ENCODE measurements around the gene TRRAP.

Gene TRRAP

GRCh38 chr7:98956469-98956868 is 78.1 kb downstream of the TRRAP start:
- no peak for DNase-seq

- no peak for DNase-seq
Measured at GRCh38 chr7:98956937-98957336, 78.6 kb downstream of the TRRAP start.

- no peak for DNase-seq
Measured at GRCh38 chr7:98957766-98958165, 79.4 kb downstream of the TRRAP start.

GRCh38 chr7:98958968-98959367 is 80.6 kb downstream of the TRRAP start:
- DNase-seq, result no peak

- no peak for DNase-seq
Measured at GRCh38 chr7:98963305-98963704, 85.0 kb downstream of the TRRAP start.

GRCh38 chr7:98964596-98964995 is 86.3 kb downstream of the TRRAP start:
- no peak for DNase-seq

GRCh38 chr7:98968621-98969020 is 90.3 kb downstream of the TRRAP start:
- no peak for DNase-seq

- DNase-seq, result no peak
Measured at GRCh38 chr7:98969386-98969785, 91.1 kb downstream of the TRRAP start.

- no peak for DNase-seq
Measured at GRCh38 chr7:98970016-98970615, 91.8 kb downstream of the TRRAP start.

- DNase-seq, result no peak
Measured at GRCh38 chr7:98970805-98971204, 92.5 kb downstream of the TRRAP start.

GRCh38 chr7:98974205-98974604 is 95.9 kb downstream of the TRRAP start:
- no peak for DNase-seq

- no peak for DNase-seq
Measured at GRCh38 chr7:98974906-98975816, 96.8 kb downstream of the TRRAP start.

- no peak for DNase-seq
Measured at GRCh38 chr7:98976396-98977185, 98.3 kb downstream of the TRRAP start.

GRCh38 chr7:98978672-98979071 is 100.3 kb downstream of the TRRAP start:
- no peak for DNase-seq

- no peak for DNase-seq
Measured at GRCh38 chr7:98981701-98982100, 103.4 kb downstream of the TRRAP start.

- no peak for DNase-seq
Measured at GRCh38 chr7:98982686-98983085, 104.4 kb downstream of the TRRAP start.

GRCh38 chr7:98984126-98984525 is 105.8 kb downstream of the TRRAP start:
- DNase-seq, result no peak

- DNase-seq, result no peak
Measured at GRCh38 chr7:98985406-98985805, 107.1 kb downstream of the TRRAP start.

GRCh38 chr7:98985945-98986344 is 107.6 kb downstream of the TRRAP start:
- no peak for DNase-seq

- no peak for DNase-seq
Measured at GRCh38 chr7:98988641-98989040, 110.3 kb downstream of the TRRAP start.

GRCh38 chr7:98990356-98990755 is 112.0 kb downstream of the TRRAP start:
- no peak for DNase-seq

GRCh38 chr7:98991141-98991540 is 112.8 kb downstream of the TRRAP start:
- no peak for DNase-seq

GRCh38 chr7:98992076-98992475 is 113.7 kb downstream of the TRRAP start:
- DNase-seq, result no peak

Data from activated gamma-delta T cell (primary cell).